ENCODE data around the gene TANGO2.

DNA sequence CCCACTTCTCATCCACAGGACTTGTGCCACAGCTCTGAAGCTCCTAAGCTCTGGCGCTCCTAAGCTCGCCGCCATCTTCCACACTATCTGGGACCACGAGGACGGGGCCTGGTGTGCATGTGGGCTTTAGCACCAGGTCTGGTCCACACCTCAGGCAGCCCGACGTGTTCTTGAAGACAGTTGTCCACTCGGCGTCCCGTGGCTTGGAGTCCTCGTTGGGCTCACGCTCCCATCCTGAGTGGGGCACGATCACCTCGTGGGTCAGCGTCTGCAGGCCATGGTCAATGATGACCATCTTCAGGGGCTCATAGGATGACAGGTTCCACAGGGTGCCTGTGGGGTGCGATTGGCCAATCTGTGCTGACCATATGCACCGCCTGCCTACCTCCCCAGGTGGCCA lies 42.2 kb upstream of the TANGO2 start:
- TF ChIP-seq BRCA1 (IDR thresholded peaks at IDR 0.05): no peak
- no peak for TF ChIP-seq BRCA1 (CRISPR knock-in tag; IDR thresholded peaks at IDR 0.05)
- TF ChIP-seq, protein P1, sequence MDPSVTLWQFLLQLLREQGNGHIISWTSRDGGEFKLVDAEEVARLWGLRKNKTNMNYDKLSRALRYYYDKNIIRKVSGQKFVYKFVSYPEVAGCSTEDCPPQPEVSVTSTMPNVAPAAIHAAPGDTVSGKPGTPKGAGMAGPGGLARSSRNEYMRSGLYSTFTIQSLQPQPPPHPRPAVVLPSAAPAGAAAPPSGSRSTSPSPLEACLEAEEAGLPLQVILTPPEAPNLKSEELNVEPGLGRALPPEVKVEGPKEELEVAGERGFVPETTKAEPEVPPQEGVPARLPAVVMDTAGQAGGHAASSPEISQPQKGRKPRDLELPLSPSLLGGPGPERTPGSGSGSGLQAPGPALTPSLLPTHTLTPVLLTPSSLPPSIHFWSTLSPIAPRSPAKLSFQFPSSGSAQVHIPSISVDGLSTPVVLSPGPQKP (CRISPR knock-in tag; IDR thresholded peaks at IDR 0.05): no peak
- TF ChIP-seq, protein P2, sequence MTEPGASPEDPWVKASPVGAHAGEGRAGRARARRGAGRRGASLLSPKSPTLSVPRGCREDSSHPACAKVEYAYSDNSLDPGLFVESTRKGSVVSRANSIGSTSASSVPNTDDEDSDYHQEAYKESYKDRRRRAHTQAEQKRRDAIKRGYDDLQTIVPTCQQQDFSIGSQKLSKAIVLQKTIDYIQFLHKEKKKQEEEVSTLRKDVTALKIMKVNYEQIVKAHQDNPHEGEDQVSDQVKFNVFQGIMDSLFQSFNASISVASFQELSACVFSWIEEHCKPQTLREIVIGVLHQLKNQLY (CRISPR knock-in tag; conservative IDR thresholded peaks at IDR 0.05): no peak
- TF ChIP-seq MCM3 (IDR thresholded peaks at IDR 0.05): no peak
- no peak for TF ChIP-seq RFX5 (IDR thresholded peaks at IDR 0.05; ENCODE audit: low read depth, low read length)
- TF ChIP-seq, protein P3, sequence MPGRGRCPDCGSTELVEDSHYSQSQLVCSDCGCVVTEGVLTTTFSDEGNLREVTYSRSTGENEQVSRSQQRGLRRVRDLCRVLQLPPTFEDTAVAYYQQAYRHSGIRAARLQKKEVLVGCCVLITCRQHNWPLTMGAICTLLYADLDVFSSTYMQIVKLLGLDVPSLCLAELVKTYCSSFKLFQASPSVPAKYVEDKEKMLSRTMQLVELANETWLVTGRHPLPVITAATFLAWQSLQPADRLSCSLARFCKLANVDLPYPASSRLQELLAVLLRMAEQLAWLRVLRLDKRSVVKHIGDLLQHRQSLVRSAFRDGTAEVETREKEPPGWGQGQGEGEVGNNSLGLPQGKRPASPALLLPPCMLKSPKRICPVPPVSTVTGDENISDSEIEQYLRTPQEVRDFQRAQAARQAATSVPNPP (IDR thresholded peaks at IDR 0.05; ENCODE audit: borderline replicate concordance, insufficient read depth, insufficient read length): no peak
- TF ChIP-seq, protein P4, sequence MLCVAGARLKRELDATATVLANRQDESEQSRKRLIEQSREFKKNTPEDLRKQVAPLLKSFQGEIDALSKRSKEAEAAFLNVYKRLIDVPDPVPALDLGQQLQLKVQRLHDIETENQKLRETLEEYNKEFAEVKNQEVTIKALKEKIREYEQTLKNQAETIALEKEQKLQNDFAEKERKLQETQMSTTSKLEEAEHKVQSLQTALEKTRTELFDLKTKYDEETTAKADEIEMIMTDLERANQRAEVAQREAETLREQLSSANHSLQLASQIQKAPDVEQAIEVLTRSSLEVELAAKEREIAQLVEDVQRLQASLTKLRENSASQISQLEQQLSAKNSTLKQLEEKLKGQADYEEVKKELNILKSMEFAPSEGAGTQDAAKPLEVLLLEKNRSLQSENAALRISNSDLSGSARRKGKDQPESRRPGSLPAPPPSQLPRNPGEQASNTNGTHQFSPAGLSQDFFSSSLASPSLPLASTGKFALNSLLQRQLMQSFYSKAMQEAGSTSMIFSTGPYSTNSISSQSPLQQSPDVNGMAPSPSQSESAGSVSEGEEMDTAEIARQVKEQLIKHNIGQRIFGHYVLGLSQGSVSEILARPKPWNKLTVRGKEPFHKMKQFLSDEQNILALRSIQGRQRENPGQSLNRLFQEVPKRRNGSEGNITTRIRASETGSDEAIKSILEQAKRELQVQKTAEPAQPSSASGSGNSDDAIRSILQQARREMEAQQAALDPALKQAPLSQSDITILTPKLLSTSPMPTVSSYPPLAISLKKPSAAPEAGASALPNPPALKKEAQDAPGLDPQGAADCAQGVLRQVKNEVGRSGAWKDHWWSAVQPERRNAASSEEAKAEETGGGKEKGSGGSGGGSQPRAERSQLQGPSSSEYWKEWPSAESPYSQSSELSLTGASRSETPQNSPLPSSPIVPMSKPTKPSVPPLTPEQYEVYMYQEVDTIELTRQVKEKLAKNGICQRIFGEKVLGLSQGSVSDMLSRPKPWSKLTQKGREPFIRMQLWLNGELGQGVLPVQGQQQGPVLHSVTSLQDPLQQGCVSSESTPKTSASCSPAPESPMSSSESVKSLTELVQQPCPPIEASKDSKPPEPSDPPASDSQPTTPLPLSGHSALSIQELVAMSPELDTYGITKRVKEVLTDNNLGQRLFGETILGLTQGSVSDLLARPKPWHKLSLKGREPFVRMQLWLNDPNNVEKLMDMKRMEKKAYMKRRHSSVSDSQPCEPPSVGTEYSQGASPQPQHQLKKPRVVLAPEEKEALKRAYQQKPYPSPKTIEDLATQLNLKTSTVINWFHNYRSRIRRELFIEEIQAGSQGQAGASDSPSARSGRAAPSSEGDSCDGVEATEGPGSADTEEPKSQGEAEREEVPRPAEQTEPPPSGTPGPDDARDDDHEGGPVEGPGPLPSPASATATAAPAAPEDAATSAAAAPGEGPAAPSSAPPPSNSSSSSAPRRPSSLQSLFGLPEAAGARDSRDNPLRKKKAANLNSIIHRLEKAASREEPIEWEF (CRISPR knock-in tag; IDR thresholded peaks at IDR 0.05): no peak
- TF ChIP-seq SIN3A (IDR thresholded peaks at IDR 0.05; ENCODE audit: borderline replicate concordance in 2 of 2, control insufficient read depth in 1 of 2, low read depth in 2 of 2, low read length in 2 of 2): no peak
- TF ChIP-seq RCOR1 (IDR thresholded peaks at IDR 0.05; ENCODE audit: borderline replicate concordance in 1 of 2, low read depth in 2 of 2, low read length in 2 of 2): no peak

All from K562 (cell line).